Subcutaneous abdominal adipose tissue (tissue), 5 donors: ENCODE data around the gene MYCBP2.

ENCODE experiments used
- H3K27ac ChIP-seq: one replicate; pipeline ENCODE4 v1.7.0; 2013; ENCODE audit warnings: low read depth, mild to moderate bottlenecking, inconsistent platforms, low read length, moderate library complexity
- H3K27me3 ChIP-seq, 5 donors: one replicate each; pipeline ENCODE4 v1.7.0; 2013; ENCODE audit warnings: low read length in 5 of 5, inconsistent platforms in 1 of 5; ENCODE audit not compliant: control insufficient read depth in 5 of 5, insufficient read depth in 4 of 5
- H3K36me3 ChIP-seq, 5 donors: one replicate each; pipeline ENCODE4 v1.7.0; 2013; ENCODE audit warnings: low read length in 5 of 5; ENCODE audit not compliant: control insufficient read depth in 5 of 5, insufficient read depth in 5 of 5
- H3K4me1 ChIP-seq, 5 donors: one replicate each; pipeline ENCODE4 v1.7.0; 2013; ENCODE audit warnings: low read length in 5 of 5, mild to moderate bottlenecking in 3 of 5, moderate library complexity in 1 of 5; ENCODE audit not compliant: control insufficient read depth in 5 of 5, insufficient read depth in 5 of 5
- H3K4me3 ChIP-seq, 5 donors: one replicate each; pipeline ENCODE4 v1.7.0; 2013; ENCODE audit warnings: low read length in 5 of 5, low read depth in 1 of 5
- H3K9ac ChIP-seq, 5 donors: one replicate each; pipeline ENCODE4 v1.7.0; 2013; ENCODE audit warnings: low read length in 5 of 5, mild to moderate bottlenecking in 4 of 5, moderate library complexity in 3 of 5
- H3K9me3 ChIP-seq, 5 donors: one replicate each; pipeline ENCODE4 v1.7.0; 2013; ENCODE audit warnings: low read length in 5 of 5; ENCODE audit not compliant: control insufficient read depth in 5 of 5
- donor health status: healthy.
- donor health status: healthy.
- donor health status: healthy.
- donor health status: healthy.
- donor health status: healthy.

MYCBP2 gene

GRCh38 chr13:77036279-77036678 lies 290.6 kb downstream of the MYCBP2 start:
- H3K4me1 ChIP-seq = peaks cover 0 to 2% (median 0%) of the 10 kb centered on the region in 5 donors
- no peaks in the 10 kb centered on the region for H3K27me3 ChIP-seq
- H3K36me3 ChIP-seq = no peaks in the 10 kb centered on the region
- no peak overlapping the region for H3K9ac ChIP-seq
- no peaks in the 10 kb centered on the region for H3K9me3 ChIP-seq
- no peak overlapping the region for H3K27ac ChIP-seq
- no peak overlapping the region for H3K4me3 ChIP-seq

- no peak overlapping the region for H3K27ac ChIP-seq
- H3K27me3 ChIP-seq = no peaks in the 10 kb centered on the region
- no peak overlapping the region for H3K4me3 ChIP-seq
- no peak overlapping the region for H3K9ac ChIP-seq
- H3K4me1 ChIP-seq = peaks cover 0 to 2% (median 0%) of the 10 kb centered on the region in 5 donors
- no peaks in the 10 kb centered on the region for H3K9me3 ChIP-seq
- H3K36me3 ChIP-seq = no peaks in the 10 kb centered on the region
Measured at GRCh38 chr13:77034881-77035280, 292.0 kb downstream of the MYCBP2 start.

- H3K9me3 ChIP-seq = no peaks in the 10 kb centered on the region
- no peak overlapping the region for H3K27ac ChIP-seq
- no peak overlapping the region for H3K4me3 ChIP-seq
- H3K4me1 ChIP-seq = peaks cover 0 to 2% (median 0%) of the 10 kb centered on the region in 5 donors
- H3K9ac ChIP-seq = no peak overlapping the region
- H3K27me3 ChIP-seq = no peaks in the 10 kb centered on the region
- H3K36me3 ChIP-seq = no peaks in the 10 kb centered on the region
Measured at GRCh38 chr13:77033717-77034302, 293.1 kb downstream of the MYCBP2 start.

- H3K4me3 ChIP-seq = no peak overlapping the region
- no peaks in the 10 kb centered on the region for H3K9me3 ChIP-seq
- peaks cover 0 to 13% (median 11%) of the 10 kb centered on the region in 5 donors for H3K4me1 ChIP-seq
- H3K27me3 ChIP-seq = no peaks in the 10 kb centered on the region
- H3K36me3 ChIP-seq = no peaks in the 10 kb centered on the region
- H3K9ac ChIP-seq = no peak overlapping the region
- no peak overlapping the region for H3K27ac ChIP-seq
Measured at GRCh38 chr13:77031656-77032243, 295.1 kb downstream of the MYCBP2 start.

GRCh38 chr13:77029436-77029835 lies 297.5 kb downstream of the MYCBP2 start:
- H3K9me3 ChIP-seq = no peaks in the 10 kb centered on the region
- peaks cover 0 to 29% (median 28%) of the 10 kb centered on the region in 5 donors for H3K4me1 ChIP-seq
- no peaks in the 10 kb centered on the region for H3K27me3 ChIP-seq
- no peaks in the 10 kb centered on the region for H3K36me3 ChIP-seq
- H3K4me3 ChIP-seq = no peak overlapping the region
- no peak overlapping the region for H3K27ac ChIP-seq
- no peak overlapping the region for H3K9ac ChIP-seq

GRCh38 chr13:77028202-77028601 lies 298.7 kb downstream of the MYCBP2 start:
- H3K27ac ChIP-seq = peak overlapping the region; percentile 94
- peak overlapping the region; percentile 22 to 94 (median 87) for H3K4me3 ChIP-seq
- no peaks in the 10 kb centered on the region for H3K36me3 ChIP-seq
- no peaks in the 10 kb centered on the region for H3K27me3 ChIP-seq
- H3K9me3 ChIP-seq = no peaks in the 10 kb centered on the region
- peak overlapping the region in 1 of 5 donors; percentile 81 for H3K9ac ChIP-seq
- H3K4me1 ChIP-seq = peaks cover 0 to 41% (median 40%) of the 10 kb centered on the region in 5 donors

- Histone ChIP-seq H3K4me1 (peaks cover 0 to 52% (median 50%) of the 10 kb centered on the region in 5 donors), H3K9ac (peak within 1 kb of the TSS; percentile 75 to 92 (median 84)), H3K27ac (peak within 1 kb of the TSS; percentile 94), H3K36me3 (no peaks in the 10 kb centered on the region), H3K27me3 (no peaks in the 10 kb centered on the region), H3K4me3 (peak within 1 kb of the TSS; percentile 89 to 96 (median 92)), H3K9me3 (no peaks in the 10 kb centered on the region)
Measured at GRCh38 chr13:77026861-77027621, 299.9 kb downstream of the MYCBP2 start, which contains the start of gene FBXL3. Gene FBXL3, minus strand, starts transcription at chr13:77027159. Its CDS starts 5,299 bp downstream, at chr13:77021860.

GRCh38 chr13:77026255-77026860 lies 300.5 kb downstream of the MYCBP2 start:
- H3K36me3 ChIP-seq = no peaks in the 10 kb centered on the region
- no peaks in the 10 kb centered on the region for H3K27me3 ChIP-seq
- H3K4me1 ChIP-seq = peaks cover 0 to 57% (median 53%) of the 10 kb centered on the region in 5 donors
- H3K27ac ChIP-seq = peak overlapping the region; percentile 94
- H3K9ac ChIP-seq = peak overlapping the region in 4 of 5 donors; percentile 68 to 92 (median 86)
- H3K9me3 ChIP-seq = no peaks in the 10 kb centered on the region
- H3K4me3 ChIP-seq = peak overlapping the region; percentile 89 to 96 (median 92)

- Histone ChIP-seq H3K9ac (peak overlapping the region in 3 of 5 donors; percentile 8 to 28 (median 11)), H3K27ac (peak overlapping the region; percentile 15), H3K36me3 (peaks cover 0 to 8% (median 6%) of the 10 kb centered on the region in 5 donors), H3K27me3 (no peaks in the 10 kb centered on the region), H3K4me3 (no peak overlapping the region), H3K4me1 (peaks cover 0 to 66% (median 58%) of the 10 kb centered on the region in 5 donors), H3K9me3 (no peaks in the 10 kb centered on the region)
Measured at GRCh38 chr13:77022341-77022740, 304.6 kb downstream of the MYCBP2 start.
